Measurements from ENCODE around the gene SLC49A3.

SLC49A3 gene

DNA sequence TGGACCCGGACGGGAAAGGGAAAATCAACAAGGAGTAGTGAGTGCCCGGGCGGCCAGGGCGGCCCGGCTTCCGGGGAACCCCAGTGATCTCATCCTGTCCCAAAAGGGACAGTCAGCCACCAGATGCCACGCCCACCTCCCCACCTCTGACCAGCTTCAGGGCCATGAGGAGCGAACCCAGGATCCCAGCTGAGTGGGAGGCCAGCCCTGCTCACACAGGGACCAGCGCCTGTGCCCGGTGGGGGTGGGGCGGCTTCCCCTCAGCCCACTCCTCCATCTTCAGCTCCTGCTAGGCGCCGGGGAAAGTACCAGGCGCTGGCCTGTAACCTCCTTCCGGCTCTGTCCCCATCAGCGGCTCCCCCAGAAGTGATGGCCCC, 8.4 kb downstream of the SLC49A3 start:
- TF ChIP-seq, protein P1, sequence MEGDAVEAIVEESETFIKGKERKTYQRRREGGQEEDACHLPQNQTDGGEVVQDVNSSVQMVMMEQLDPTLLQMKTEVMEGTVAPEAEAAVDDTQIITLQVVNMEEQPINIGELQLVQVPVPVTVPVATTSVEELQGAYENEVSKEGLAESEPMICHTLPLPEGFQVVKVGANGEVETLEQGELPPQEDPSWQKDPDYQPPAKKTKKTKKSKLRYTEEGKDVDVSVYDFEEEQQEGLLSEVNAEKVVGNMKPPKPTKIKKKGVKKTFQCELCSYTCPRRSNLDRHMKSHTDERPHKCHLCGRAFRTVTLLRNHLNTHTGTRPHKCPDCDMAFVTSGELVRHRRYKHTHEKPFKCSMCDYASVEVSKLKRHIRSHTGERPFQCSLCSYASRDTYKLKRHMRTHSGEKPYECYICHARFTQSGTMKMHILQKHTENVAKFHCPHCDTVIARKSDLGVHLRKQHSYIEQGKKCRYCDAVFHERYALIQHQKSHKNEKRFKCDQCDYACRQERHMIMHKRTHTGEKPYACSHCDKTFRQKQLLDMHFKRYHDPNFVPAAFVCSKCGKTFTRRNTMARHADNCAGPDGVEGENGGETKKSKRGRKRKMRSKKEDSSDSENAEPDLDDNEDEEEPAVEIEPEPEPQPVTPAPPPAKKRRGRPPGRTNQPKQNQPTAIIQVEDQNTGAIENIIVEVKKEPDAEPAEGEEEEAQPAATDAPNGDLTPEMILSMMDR (IDR thresholded peaks at IDR 0.05; ENCODE audit: low read depth, low read length, missing control alignments), result no peak
- in situ Hi-C loops (cut with HindIII; ENCODE audit: low sequenced_read_pairs), result no loop called here
- H3K4me3 ChIP-seq (ENCODE audit: low read depth, low read length), result peak overlapping the region; percentile 38
- DNase-seq (ENCODE audit: low read depth), result no peak

DNA sequence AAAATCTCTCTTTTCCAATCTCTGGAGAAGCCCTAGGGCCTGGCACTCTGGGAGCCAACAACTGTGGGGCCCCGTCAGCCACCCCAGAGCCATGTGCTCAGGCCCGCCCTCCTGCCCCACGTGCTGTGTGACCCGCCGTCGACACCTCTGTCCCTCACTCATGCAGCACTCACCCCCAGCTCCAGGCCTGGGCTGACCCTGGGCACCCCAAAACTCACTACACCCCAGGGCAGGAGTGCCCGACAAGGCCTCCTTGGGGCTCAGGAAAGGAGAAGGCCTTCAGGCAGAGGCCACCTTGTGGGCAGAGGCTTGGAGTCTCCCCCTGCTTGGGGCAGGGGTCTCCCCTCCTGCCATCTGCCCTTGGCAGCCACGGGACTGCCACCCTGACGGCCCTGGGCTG, 8.9 kb downstream of the SLC49A3 start:
- in situ Hi-C loops (cut with HindIII; ENCODE audit: low sequenced_read_pairs), result no loop called here
- DNase-seq (ENCODE audit: low read depth), result no peak
- TF ChIP-seq, protein P1 (IDR thresholded peaks at IDR 0.05; ENCODE audit: low read depth, low read length, missing control alignments), result no peak
- H3K4me3 ChIP-seq (ENCODE audit: low read depth, low read length), result no peak overlapping the region

DNA sequence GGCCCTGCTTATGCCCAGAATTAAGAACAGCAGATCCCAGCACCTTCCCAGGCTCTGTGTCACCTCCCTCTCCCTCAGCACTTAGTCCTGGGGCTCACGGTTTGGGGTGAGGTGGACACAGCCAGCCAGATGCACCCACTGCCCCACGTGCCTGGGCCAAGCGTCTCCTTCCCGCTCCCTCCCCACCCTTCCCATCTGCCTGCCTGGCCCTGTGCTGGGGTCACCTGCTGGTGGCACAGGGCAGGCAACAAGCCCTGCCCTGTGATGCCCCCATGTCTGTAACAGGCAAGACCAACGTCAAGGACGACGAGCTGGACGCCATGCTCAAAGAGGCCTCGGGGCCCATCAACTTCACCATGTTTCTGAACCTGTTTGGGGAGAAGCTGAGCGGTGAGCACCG, 9.3 kb downstream of the SLC49A3 start:
- in situ Hi-C loops (cut with HindIII; ENCODE audit: low sequenced_read_pairs), result no loop called here
- H3K4me3 ChIP-seq (ENCODE audit: low read depth, low read length), result no peak overlapping the region
- TF ChIP-seq, protein P1 (IDR thresholded peaks at IDR 0.05; ENCODE audit: low read depth, low read length, missing control alignments), result no peak
- no peak for DNase-seq (ENCODE audit: low read depth)

DNA sequence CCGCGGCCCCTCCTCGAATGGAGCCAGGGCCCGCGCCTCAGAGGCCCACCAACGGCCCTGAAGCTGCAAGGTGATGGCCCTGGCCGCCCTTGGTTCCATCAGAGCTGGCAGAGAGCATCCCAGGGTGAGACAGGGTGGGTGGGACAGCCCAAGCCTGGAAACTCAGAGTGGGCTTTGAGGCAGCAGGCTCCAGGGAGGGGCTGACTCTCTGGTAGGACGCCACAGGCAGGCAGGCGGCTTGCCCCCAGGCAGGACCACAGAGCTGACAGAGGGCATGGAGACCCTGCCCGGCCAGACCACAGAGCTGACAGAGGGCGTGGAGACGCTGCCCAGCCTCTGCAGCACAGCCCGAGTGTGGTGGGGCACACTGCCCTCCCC, 9.9 kb downstream of the SLC49A3 start:
- no peak overlapping the region for H3K4me3 ChIP-seq (ENCODE audit: low read depth, low read length)
- TF ChIP-seq, protein P1 (IDR thresholded peaks at IDR 0.05; ENCODE audit: low read depth, low read length, missing control alignments), result no peak
- no peak for DNase-seq (ENCODE audit: low read depth)
- in situ Hi-C loops (cut with HindIII; ENCODE audit: low sequenced_read_pairs), result no loop called here

DNA sequence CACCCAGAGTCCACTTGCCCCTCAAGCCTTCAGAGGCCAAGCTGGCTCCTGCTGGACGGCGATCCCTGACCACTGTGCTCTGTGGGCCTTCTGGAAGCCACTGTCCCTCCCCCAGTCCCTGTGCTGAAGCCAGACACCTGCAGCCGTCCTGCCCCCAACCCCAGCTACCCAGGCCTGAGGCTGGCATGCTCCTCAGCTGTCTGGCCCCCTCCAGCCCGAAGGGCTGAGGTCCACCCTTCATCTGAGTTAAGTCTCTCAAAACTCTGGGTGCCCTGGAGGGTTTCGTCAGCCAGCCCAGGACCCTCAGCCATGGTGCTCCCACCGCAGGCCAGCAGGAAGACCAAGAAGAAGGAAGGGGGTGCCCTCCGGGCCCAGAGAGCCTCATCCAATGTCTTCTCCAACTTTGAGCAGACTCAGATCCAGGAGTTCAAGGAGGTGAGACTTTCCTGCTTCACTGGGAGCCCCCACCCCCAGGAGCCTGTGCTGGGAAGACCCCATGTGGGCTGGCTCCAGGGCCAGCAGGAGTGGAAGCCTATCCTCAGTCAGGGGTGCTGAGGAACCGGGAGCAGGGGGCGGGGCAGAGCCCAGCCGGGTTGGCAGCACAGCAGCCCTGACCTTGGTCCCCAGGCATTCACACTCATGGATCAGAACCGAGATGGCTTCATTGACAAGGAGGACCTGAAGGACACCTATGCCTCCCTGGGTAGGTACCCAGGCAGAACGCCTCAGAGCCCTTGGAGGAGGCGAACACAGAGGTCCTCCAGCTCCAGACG, 10.4 kb downstream of the SLC49A3 start:
- no peak for DNase-seq (ENCODE audit: low read depth)
- in situ Hi-C loops (cut with HindIII; ENCODE audit: low sequenced_read_pairs), result no loop called here
- TF ChIP-seq, protein P1 (IDR thresholded peaks at IDR 0.05; ENCODE audit: low read depth, low read length, missing control alignments), result no peak
- H3K4me3 ChIP-seq (ENCODE audit: low read depth, low read length), result no peak overlapping the region

DNA sequence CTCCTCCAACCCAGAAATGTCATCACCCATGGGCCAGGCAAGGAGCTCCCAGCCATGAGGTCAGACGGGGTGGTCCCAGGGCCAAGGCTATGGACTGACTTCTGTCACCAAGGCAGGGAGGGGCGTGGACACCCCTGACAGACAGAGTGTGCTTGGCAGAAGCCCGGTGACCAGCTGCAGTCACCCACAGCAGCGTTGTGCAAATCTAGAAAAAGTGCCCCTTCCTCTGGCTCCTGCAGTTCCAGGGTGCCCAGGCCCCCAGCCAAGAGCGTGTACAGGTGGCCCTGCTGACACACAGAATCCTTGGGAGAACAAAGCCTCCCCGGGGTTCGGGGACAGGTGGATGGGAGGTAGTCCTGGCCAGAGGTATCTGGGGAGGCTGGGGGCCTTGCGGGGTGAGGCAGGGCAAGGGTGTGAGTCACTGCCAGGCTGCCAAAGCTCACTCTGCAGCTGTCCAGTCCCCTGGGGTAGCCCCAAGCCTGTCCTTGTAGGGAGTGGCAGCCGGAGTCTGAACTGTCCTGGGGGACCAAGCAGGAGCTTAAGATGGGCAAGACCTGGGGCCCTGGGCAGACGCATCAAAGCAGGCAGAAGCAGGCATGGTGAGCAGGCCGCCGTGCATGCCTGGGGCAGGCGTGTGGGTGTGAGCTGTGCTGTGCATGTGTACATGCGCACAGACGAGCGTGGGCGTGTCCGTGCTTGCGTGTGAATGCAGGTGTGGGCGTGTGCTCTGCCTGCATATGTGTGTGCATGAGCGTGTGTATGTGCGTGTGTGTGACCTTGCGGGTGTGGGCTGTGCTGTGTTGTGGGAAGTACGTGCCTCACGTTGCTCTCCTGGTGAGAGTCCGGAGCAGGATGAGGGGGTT, 11.3 kb downstream of the SLC49A3 start:
- no peak overlapping the region for H3K4me3 ChIP-seq (ENCODE audit: low read depth, low read length)
- no peak for DNase-seq (ENCODE audit: low read depth)
- in situ Hi-C loops (cut with HindIII; ENCODE audit: low sequenced_read_pairs), result no loop called here
- TF ChIP-seq, protein P1 (IDR thresholded peaks at IDR 0.05; ENCODE audit: low read depth, low read length, missing control alignments), result no peak
